GM12878 (cell line): ENCODE data around the gene EXOC3L1. TPM values are rescaled to one million over a fixed set of nuclear protein-coding genes. Genes with fewer than 3 reads are reported as not detected.

ENCODE experiments used
- CHD2 ChIP-seq: IDR thresholded peaks from 2 replicates; pipeline ENCODE4 v1.6.1; 2011; ENCODE audit warnings: low read depth, low read length, improper control_type of control experiment, borderline replicate concordance
- CHD4 ChIP-seq: fragments of 200-600 bp; sonication (generic); IDR thresholded peaks from 2 replicates; pipeline ENCODE4 v1.6.1; 2016; ENCODE audit warnings: mild to moderate bottlenecking
- ESRRA ChIP-seq: IDR thresholded peaks from 2 replicates; pipeline ENCODE4 v1.6.1; 2012; ENCODE audit warnings: mild to moderate bottlenecking, low read length, improper control_type of control experiment
- FOXM1 ChIP-seq: IDR thresholded peaks from 2 replicates; pipeline ENCODE4 v1.6.1; 2012; ENCODE audit warnings: low read depth, mild to moderate bottlenecking, inconsistent platforms, low read length, moderate library complexity
- HDAC6 ChIP-seq: fragments of 200-600 bp; sonication (generic); IDR thresholded peaks from one replicate; pipeline ENCODE4 v1.8.0; 2017; ENCODE audit warnings: antibody characterized with exemption; ENCODE audit not compliant: unreplicated experiment
- IKZF1 ChIP-seq: fragments of 450-650 bp; conservative IDR thresholded peaks from 2 replicates; pipeline ENCODE4 v1.6.1; 2017; ENCODE audit warnings: antibody characterized with exemption, mild to moderate bottlenecking
- JUNB ChIP-seq: IDR thresholded peaks from 2 replicates; pipeline ENCODE4 v1.6.1; 2016; ENCODE audit warnings: antibody characterized with exemption, mild to moderate bottlenecking
- JUND ChIP-seq: IDR thresholded peaks from 2 replicates; pipeline ENCODE4 v1.6.1; 2012; ENCODE audit warnings: low read depth, mild to moderate bottlenecking, low read length, improper control_type of control experiment, moderate library complexity
- LARP7 ChIP-seq: fragments of 450-650 bp; IDR thresholded peaks from 2 replicates; pipeline ENCODE4 v1.6.1; 2017; ENCODE audit warnings: mild to moderate bottlenecking
- MAX ChIP-seq: IDR thresholded peaks from 2 replicates; pipeline ENCODE4 v1.6.1; 2012; ENCODE audit warnings: low read depth, low read length, improper control_type of control experiment
- MLLT1 ChIP-seq: fragments of 450-650 bp; IDR thresholded peaks from 2 replicates; pipeline ENCODE4 v1.6.1; 2016; ENCODE audit warnings: mild to moderate bottlenecking
- NKRF ChIP-seq: fragments of 450-650 bp; conservative IDR thresholded peaks from 2 replicates; pipeline ENCODE4 v1.6.1; 2017; ENCODE audit warnings: mild to moderate bottlenecking, moderate library complexity
- NRF1 ChIP-seq: conservative IDR thresholded peaks from 2 replicates; pipeline ENCODE4 v1.6.1; 2011; ENCODE audit warnings: mild to moderate bottlenecking, low read depth, low read length, improper control_type of control experiment
- POLR2AphosphoS5 ChIP-seq: IDR thresholded peaks from 2 replicates; pipeline ENCODE4 v1.6.1; 2011; ENCODE audit warnings: mild to moderate bottlenecking, low read length, inconsistent platforms
- RB1 ChIP-seq: fragments of 450-650 bp; formaldehyde crosslinking; IDR thresholded peaks from 2 replicates; pipeline ENCODE4 v1.6.1; 2017; ENCODE audit warnings: mild to moderate bottlenecking, borderline replicate concordance
- REST ChIP-seq: IDR thresholded peaks from 2 replicates; pipeline ENCODE4 v1.6.1; 2012; ENCODE audit warnings: mild to moderate bottlenecking, low read depth, low read length
- RFX5 ChIP-seq: IDR thresholded peaks from 2 replicates; pipeline ENCODE4 v1.6.1; 2011; ENCODE audit warnings: low read depth, low read length, improper control_type of control experiment
- YBX1 ChIP-seq: fragments of 450-650 bp; IDR thresholded peaks from 2 replicates; pipeline ENCODE4 v1.6.1; 2016; ENCODE audit warnings: antibody characterized with exemption
- ZNF687 ChIP-seq: fragments of 450-650 bp; IDR thresholded peaks from 2 replicates; pipeline ENCODE4 v1.6.1; 2017; ENCODE audit warnings: mild to moderate bottlenecking, moderate library complexity
- polyA plus RNA-seq, 11 experiments: library from polyadenylated mRNA; depleted of rRNA in 4 of 11; unstranded in 6 of 11; stranded (reverse) in 5 of 11; fragments of >200 nt; fragmentation: Nextera tagmentation in 4 of 11; fragmentation: Illumina TruSeq in 1 of 11; extraction: Ambion mirVana in 4 of 11; extraction: Trizol in 1 of 11; gene quantifications; 1 replicate in 1 of 11; 2 replicates in 10 of 11; pipeline versions ENCODE4 v1.2.1 to v1.2.3, GENCODE V29; 2011 to 2016; ENCODE audit warnings: inconsistent platforms in 2 of 11, missing spikeins in 2 of 11, low read depth in 1 of 11
- total RNA-seq, 4 experiments: library from RNA; depleted of rRNA in 3 of 4; stranded (reverse); fragments of >200 nt in 3 of 4; fragmentation: Illumina TruSeq in 1 of 4; extraction: Trizol in 1 of 4; gene quantifications; 2 replicates each; pipeline versions ENCODE4 v1.2.1 to v1.2.3, GENCODE V29; 2013 to 2021

Gene EXOC3L1
- total and polyA plus RNA-seq, 10 of the 15 experiments (the other 5 are each of a cell fraction or from before 2014, with no cell fraction given): 0.07 to 0.42 TPM; not detected in 8

GRCh38 chr16:67163164-67163998 lies 26.6 kb downstream of the EXOC3L1 start (continued):
- peak; percentile 89 for TF ChIP-seq LARP7
- TF ChIP-seq JUND: no peak
- TF ChIP-seq RB1: peak; percentile 40; the same call in 1 of the 2 replicates
- peak; percentile 44 for TF ChIP-seq NKRF
- TF ChIP-seq MLLT1: no peak
- no peak for TF ChIP-seq REST
- peak; percentile 86 for TF ChIP-seq ZNF687
- peak; percentile 99 for TF ChIP-seq HDAC6
- no peak for TF ChIP-seq FOXM1
- no peak for TF ChIP-seq RFX5
- TF ChIP-seq MAX: no peak; the same call in 1 of the 2 replicates
- no peak for TF ChIP-seq ESRRA
- peak; percentile 62 for TF ChIP-seq IKZF1
- TF ChIP-seq CHD2: peak; percentile 82
- no peak for TF ChIP-seq JUNB
- no peak for TF ChIP-seq YBX1
- no peak for TF ChIP-seq CHD4
- no peak for TF ChIP-seq POLR2AphosphoS5
- TF ChIP-seq NRF1: peak; percentile 62
